K562 (cell line): ENCODE measurements around the gene DKC1. TPM values are rescaled to one million over a fixed set of nuclear protein-coding genes. Genes with fewer than 3 reads are reported as not detected.

ENCODE experiments used
- ATF7 ChIP-seq: fragments of 450-650 bp; IDR thresholded peaks from 2 replicates; pipeline ENCODE4 v1.7.1; 2014; ENCODE audit warnings: mild to moderate bottlenecking, moderate library complexity
- CHD1 ChIP-seq: fragments of 200-600 bp; sonication (generic); IDR thresholded peaks from one replicate; pipeline ENCODE4 v1.6.1; 2012; ENCODE audit warnings: mild to moderate bottlenecking, moderate library complexity, low read length, inconsistent platforms
- FOSL1 ChIP-seq: fragments of 200-800 bp; sonication (Bioruptor generic); conservative IDR thresholded peaks from 2 replicates; pipeline ENCODE4 v1.6.1; 2016; ENCODE audit warnings: missing genetic modification characterization, missing compliant biosample characterization
- GATAD2A ChIP-seq: fragments of 450-650 bp; IDR thresholded peaks from 2 replicates; pipeline ENCODE4 v1.6.1; 2017
- HDAC2 ChIP-seq: fragments of 450-650 bp; IDR thresholded peaks from 2 replicates; pipeline ENCODE4 v1.6.1; 2016; ENCODE audit warnings: mild to moderate bottlenecking
- NR3C1 ChIP-seq: sonication (generic); formaldehyde crosslinking; IDR thresholded peaks from 2 replicates; pipeline ENCODE4 v1.8.1; 2022; ENCODE audit warnings: missing genetic modification reagents
- NUFIP1 ChIP-seq: fragments of 450-650 bp; IDR thresholded peaks from 2 replicates; pipeline ENCODE4 v1.6.1; 2018; ENCODE audit not compliant: partially characterized antibody
- SIN3A ChIP-seq, 2 experiments: fragments of 150-350 bp in 1 of 2; IDR thresholded peaks; 2 replicates each; pipeline ENCODE4 v1.6.1; 2011 to 2016; ENCODE audit warnings: borderline replicate concordance in 2 of 2, low read depth in 2 of 2, low read length in 2 of 2, mild to moderate bottlenecking in 2 of 2, moderate library complexity in 2 of 2; ENCODE audit not compliant: control insufficient read depth in 1 of 2
- SP1 ChIP-seq: sonication (generic); formaldehyde crosslinking; IDR thresholded peaks from 2 replicates; pipeline ENCODE4 v1.8.1; 2022; ENCODE audit warnings: mild to moderate bottlenecking, missing genetic modification reagents
- ZC3H11A ChIP-seq: IDR thresholded peaks from 2 replicates; pipeline ENCODE4 v1.6.1; 2012; ENCODE audit warnings: low read depth, low read length, improper control_type of control experiment
- ZFP1 ChIP-seq: fragments of 450-650 bp; formaldehyde crosslinking; IDR thresholded peaks from 2 replicates; pipeline ENCODE4 v1.4.0; 2020; ENCODE audit warnings: mild to moderate bottlenecking, mixed read lengths
- ZNF121 ChIP-seq: sonication (generic); formaldehyde crosslinking; conservative IDR thresholded peaks from 2 replicates; pipeline ENCODE4 v1.8.0; 2022; ENCODE audit warnings: missing genetic modification reagents
- polyA plus RNA-seq, 8 experiments: library from polyadenylated mRNA; depleted of rRNA in 4 of 8; stranded (reverse) in 5 of 8; unstranded in 3 of 8; fragments of >200 nt; fragmentation: Nextera tagmentation in 2 of 8; fragmentation: Illumina TruSeq in 1 of 8; extraction: Ambion mirVana in 2 of 8; extraction: Trizol in 1 of 8; gene quantifications; 2 replicates each; pipeline versions ENCODE4 v1.2.1 to v1.2.3, GENCODE V29; 2011 to 2014; ENCODE audit warnings: inconsistent platforms in 1 of 8, missing spikeins in 1 of 8
- total RNA-seq, 7 experiments: library from RNA; depleted of rRNA in 6 of 7; stranded (reverse); fragments of >200 nt in 6 of 7; fragmentation: Illumina TruSeq in 2 of 7; extraction: Trizol in 2 of 7; gene quantifications; 2 replicates each; pipeline versions ENCODE4 v1.2.1 to v1.2.3, GENCODE V29; 2011 to 2021; ENCODE audit warnings: low replicate concordance in 1 of 7
- TF ChIP-seq, protein P1 (sequence below): fragments of 250-450 bp; sonication (Bioruptor Pico); IDR thresholded peaks from 2 replicates; pipeline ENCODE4 v1.5.0; 2020; ENCODE audit warnings: mild to moderate bottlenecking
- TF ChIP-seq, protein P2 (sequence below): sonication (generic); formaldehyde crosslinking; IDR thresholded peaks from 2 replicates; pipeline ENCODE4 v1.8.0; 2022; ENCODE audit warnings: mild to moderate bottlenecking, missing genetic modification reagents

Gene DKC1
- total and polyA plus RNA-seq, 9 of the 15 experiments (the other 6 are each of a cell fraction or from before 2014, with no cell fraction given), result 205 to 313 (median 219) TPM

DNA sequence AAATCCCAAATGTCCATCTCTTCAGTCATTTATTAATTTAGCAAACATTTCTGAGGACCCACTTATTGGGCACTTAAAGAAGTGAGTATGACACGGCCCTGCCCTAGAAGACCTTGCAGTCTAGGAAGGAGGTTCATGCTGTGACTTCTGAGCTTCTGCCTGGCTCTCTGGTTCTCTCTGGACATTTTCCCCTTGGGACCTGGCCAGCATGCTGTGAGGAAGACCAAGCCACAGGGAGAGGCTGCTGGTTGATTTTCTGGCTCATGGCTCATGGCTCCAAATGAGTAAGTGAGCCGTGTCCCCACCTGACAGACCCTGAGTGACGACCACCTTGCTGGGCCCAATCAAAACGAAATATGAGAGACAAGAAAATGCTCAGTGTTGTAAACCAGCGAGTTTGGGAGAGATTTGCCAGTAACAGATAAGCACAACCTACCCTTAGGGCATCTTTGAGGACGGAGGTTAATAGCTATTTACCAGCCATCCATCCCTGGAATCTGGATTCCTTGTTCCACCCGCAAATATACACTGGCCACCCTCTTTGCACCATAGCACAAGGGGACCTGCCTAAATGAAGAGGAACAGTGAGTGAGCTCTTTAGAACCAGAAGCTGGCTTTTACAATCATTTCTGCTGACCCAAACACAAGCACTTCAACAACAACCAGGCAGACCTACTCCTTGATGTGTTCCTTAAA is 41.7 kb downstream of the DKC1 start (continued):
- TF ChIP-seq HDAC2 (no peak), FOSL1 (tag) (no peak), CHD1 (peak; percentile 8), ZFP1 (CRISPR knock-in tag) (no peak), SP1 (no peak), GATAD2A (no peak), NR3C1 (CRISPR knock-in tag) (no peak), ATF7 (no peak), ZNF121 (CRISPR knock-in tag) (no peak), NUFIP1 (no peak), ZC3H11A (no peak), SIN3A (IDR thresholded peaks at IDR 0.05; ENCODE audit: borderline replicate concordance in 2 of 2, control insufficient read depth in 1 of 2, low read depth in 2 of 2, low read length in 2 of 2) (no peak)
- TF ChIP-seq, protein P1, sequence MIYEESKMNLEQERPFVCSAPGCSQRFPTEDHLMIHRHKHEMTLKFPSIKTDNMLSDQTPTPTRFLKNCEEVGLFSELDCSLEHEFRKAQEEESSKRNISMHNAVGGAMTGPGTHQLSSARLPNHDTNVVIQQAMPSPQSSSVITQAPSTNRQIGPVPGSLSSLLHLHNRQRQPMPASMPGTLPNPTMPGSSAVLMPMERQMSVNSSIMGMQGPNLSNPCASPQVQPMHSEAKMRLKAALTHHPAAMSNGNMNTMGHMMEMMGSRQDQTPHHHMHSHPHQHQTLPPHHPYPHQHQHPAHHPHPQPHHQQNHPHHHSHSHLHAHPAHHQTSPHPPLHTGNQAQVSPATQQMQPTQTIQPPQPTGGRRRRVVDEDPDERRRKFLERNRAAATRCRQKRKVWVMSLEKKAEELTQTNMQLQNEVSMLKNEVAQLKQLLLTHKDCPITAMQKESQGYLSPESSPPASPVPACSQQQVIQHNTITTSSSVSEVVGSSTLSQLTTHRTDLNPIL, result no peak
- TF ChIP-seq, protein P2, sequence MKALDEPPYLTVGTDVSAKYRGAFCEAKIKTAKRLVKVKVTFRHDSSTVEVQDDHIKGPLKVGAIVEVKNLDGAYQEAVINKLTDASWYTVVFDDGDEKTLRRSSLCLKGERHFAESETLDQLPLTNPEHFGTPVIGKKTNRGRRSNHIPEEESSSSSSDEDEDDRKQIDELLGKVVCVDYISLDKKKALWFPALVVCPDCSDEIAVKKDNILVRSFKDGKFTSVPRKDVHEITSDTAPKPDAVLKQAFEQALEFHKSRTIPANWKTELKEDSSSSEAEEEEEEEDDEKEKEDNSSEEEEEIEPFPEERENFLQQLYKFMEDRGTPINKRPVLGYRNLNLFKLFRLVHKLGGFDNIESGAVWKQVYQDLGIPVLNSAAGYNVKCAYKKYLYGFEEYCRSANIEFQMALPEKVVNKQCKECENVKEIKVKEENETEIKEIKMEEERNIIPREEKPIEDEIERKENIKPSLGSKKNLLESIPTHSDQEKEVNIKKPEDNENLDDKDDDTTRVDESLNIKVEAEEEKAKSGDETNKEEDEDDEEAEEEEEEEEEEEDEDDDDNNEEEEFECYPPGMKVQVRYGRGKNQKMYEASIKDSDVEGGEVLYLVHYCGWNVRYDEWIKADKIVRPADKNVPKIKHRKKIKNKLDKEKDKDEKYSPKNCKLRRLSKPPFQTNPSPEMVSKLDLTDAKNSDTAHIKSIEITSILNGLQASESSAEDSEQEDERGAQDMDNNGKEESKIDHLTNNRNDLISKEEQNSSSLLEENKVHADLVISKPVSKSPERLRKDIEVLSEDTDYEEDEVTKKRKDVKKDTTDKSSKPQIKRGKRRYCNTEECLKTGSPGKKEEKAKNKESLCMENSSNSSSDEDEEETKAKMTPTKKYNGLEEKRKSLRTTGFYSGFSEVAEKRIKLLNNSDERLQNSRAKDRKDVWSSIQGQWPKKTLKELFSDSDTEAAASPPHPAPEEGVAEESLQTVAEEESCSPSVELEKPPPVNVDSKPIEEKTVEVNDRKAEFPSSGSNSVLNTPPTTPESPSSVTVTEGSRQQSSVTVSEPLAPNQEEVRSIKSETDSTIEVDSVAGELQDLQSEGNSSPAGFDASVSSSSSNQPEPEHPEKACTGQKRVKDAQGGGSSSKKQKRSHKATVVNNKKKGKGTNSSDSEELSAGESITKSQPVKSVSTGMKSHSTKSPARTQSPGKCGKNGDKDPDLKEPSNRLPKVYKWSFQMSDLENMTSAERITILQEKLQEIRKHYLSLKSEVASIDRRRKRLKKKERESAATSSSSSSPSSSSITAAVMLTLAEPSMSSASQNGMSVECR (CRISPR knock-in tag), result 0 out of 2 replicates have a peak, but pooled peaks have one; percentile 5
